Body of pancreas (tissue), 4 donors: ENCODE measurements around the gene GABRG3.

Source experiments
- POLR2A ChIP-seq, 3 donors: fragments of 450-650 bp; IDR thresholded peaks; one replicate each; pipeline ENCODE4 v1.6.1; 2016; ENCODE audit warnings: antibody characterized with exemption in 3 of 3, mild to moderate bottlenecking in 2 of 3
- TF ChIP-seq, protein P1 (sequence below), 7 experiments: fragments of 450-650 bp in 4 of 7; fragments of 200-600 bp in 3 of 7; sonication (generic) in 3 of 7; IDR thresholded peaks; one replicate each; pipeline ENCODE4 v1.5.1; 2016 to 2019; ENCODE audit warnings: antibody characterized with exemption in 7 of 7

DNA sequence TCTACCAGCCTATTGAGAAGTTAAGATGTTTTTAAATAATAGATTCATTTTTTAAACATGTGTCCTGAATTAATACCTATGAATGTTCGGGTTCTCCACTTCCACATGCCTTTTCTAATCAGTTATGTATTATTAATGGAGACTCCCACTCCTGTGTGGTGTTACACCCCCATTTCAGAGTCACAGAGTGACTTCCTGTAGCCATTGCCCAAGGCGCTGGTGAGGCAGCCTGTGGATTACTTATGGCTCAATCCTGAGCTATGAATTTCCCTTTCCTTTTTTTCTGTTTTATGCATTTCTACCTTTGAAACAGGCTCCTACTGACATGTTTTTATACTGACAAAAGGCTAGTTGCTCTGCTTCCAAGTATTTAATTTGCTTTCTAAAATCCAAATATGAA, 162.3 kb downstream of the GABRG3 start:
- TF ChIP-seq, protein P1, sequence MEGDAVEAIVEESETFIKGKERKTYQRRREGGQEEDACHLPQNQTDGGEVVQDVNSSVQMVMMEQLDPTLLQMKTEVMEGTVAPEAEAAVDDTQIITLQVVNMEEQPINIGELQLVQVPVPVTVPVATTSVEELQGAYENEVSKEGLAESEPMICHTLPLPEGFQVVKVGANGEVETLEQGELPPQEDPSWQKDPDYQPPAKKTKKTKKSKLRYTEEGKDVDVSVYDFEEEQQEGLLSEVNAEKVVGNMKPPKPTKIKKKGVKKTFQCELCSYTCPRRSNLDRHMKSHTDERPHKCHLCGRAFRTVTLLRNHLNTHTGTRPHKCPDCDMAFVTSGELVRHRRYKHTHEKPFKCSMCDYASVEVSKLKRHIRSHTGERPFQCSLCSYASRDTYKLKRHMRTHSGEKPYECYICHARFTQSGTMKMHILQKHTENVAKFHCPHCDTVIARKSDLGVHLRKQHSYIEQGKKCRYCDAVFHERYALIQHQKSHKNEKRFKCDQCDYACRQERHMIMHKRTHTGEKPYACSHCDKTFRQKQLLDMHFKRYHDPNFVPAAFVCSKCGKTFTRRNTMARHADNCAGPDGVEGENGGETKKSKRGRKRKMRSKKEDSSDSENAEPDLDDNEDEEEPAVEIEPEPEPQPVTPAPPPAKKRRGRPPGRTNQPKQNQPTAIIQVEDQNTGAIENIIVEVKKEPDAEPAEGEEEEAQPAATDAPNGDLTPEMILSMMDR (IDR thresholded peaks at IDR 0.05) = no peak
- no peak for TF ChIP-seq POLR2A (IDR thresholded peaks at IDR 0.05)
